C4-2B (cell line): Measurements from ENCODE around the gene ILRUN.

Experiments
- ZFX ChIP-seq: fragments of 450-650 bp; IDR thresholded peaks from 2 replicates; pipeline ENCODE4 v1.6.1; 2017
- TF ChIP-seq, protein P1 (sequence below): fragments of 450-650 bp; conservative IDR thresholded peaks from 2 replicates; pipeline ENCODE4 v1.5.1; 2017; ENCODE audit warnings: mild to moderate bottlenecking

GRCh38 chr6:34656378-34657036, 40.1 kb downstream of the ILRUN start:
- TF ChIP-seq, protein P1, sequence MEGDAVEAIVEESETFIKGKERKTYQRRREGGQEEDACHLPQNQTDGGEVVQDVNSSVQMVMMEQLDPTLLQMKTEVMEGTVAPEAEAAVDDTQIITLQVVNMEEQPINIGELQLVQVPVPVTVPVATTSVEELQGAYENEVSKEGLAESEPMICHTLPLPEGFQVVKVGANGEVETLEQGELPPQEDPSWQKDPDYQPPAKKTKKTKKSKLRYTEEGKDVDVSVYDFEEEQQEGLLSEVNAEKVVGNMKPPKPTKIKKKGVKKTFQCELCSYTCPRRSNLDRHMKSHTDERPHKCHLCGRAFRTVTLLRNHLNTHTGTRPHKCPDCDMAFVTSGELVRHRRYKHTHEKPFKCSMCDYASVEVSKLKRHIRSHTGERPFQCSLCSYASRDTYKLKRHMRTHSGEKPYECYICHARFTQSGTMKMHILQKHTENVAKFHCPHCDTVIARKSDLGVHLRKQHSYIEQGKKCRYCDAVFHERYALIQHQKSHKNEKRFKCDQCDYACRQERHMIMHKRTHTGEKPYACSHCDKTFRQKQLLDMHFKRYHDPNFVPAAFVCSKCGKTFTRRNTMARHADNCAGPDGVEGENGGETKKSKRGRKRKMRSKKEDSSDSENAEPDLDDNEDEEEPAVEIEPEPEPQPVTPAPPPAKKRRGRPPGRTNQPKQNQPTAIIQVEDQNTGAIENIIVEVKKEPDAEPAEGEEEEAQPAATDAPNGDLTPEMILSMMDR = no peak
- no peak for TF ChIP-seq ZFX
